DND-41 (cell line): ENCODE data around the gene NEK7.

Experiments
- EZH2 ChIP-seq: IDR thresholded peaks from 3 replicates; pipeline ENCODE4 v1.6.1; 2012; ENCODE audit warnings: borderline replicate concordance, low read depth, mild to moderate bottlenecking, moderate library complexity, low read length, inconsistent platforms; ENCODE audit not compliant: severe bottlenecking
- TF ChIP-seq, protein P1 (sequence below): IDR thresholded peaks from 2 replicates; pipeline ENCODE4 v1.5.1; 2012; ENCODE audit warnings: borderline replicate concordance, low read length, moderate library complexity, mild to moderate bottlenecking; ENCODE audit not compliant: poor library complexity, severe bottlenecking; ENCODE audit errors: extremely low read depth

DNA sequence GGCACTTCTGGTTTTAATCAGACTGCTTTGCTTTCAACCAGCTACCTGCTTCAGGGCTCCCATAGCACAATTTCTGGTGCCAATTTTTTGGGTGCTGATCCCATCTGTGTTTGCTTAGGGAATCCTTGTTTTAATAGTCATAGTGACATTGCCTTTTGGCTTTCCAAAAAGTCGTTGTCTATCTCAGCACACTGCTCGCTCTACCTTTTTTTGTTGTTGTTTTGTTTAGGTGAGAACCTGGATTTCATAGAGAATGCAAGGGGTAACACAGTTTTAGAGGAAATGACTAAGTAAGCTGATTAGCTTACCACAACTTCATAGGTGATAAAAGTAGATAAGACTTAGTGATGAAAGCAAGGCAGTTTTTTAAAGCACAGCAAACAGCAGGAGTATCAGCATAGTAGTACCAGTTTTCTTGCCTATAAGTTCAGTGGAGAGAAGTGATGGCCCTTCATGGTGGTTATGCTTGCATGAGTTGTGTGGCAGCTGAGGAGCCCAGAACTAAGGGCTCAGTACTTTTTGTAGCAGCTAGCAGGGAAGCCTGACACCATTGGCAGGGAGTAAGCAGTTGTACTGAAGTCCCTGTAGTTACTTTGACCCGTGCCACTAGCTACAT is 31.3 kb downstream of the NEK7 start:
- TF ChIP-seq, protein P1, sequence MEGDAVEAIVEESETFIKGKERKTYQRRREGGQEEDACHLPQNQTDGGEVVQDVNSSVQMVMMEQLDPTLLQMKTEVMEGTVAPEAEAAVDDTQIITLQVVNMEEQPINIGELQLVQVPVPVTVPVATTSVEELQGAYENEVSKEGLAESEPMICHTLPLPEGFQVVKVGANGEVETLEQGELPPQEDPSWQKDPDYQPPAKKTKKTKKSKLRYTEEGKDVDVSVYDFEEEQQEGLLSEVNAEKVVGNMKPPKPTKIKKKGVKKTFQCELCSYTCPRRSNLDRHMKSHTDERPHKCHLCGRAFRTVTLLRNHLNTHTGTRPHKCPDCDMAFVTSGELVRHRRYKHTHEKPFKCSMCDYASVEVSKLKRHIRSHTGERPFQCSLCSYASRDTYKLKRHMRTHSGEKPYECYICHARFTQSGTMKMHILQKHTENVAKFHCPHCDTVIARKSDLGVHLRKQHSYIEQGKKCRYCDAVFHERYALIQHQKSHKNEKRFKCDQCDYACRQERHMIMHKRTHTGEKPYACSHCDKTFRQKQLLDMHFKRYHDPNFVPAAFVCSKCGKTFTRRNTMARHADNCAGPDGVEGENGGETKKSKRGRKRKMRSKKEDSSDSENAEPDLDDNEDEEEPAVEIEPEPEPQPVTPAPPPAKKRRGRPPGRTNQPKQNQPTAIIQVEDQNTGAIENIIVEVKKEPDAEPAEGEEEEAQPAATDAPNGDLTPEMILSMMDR = no peak
- TF ChIP-seq EZH2 = no peak
